Loucy (cell line): ENCODE data around the gene ARHGAP20.
A peak's percentile ranks its signal among the peaks of the same experiment; 100 is the strongest.

Experiments used
- H2AFZ ChIP-seq: fragments of 200-600 bp; sonication (generic); 2 replicates; pipeline ENCODE4 v1.6.0; 2016; ENCODE audit warnings: antibody characterized with exemption, mild to moderate bottlenecking, low read length, moderate library complexity
- H3F3A ChIP-seq: fragments of 200-600 bp; 2 replicates; pipeline ENCODE4 v1.6.0; 2016; ENCODE audit warnings: antibody characterized with exemption, low read depth, mild to moderate bottlenecking
- H3K27me3 ChIP-seq: fragments of 200-600 bp; sonication (generic); 2 replicates; pipeline ENCODE4 v1.6.1; 2014; ENCODE audit warnings: low read length, mild to moderate bottlenecking; ENCODE audit not compliant: insufficient read depth, poor library complexity, severe bottlenecking
- H3K36me3 ChIP-seq: fragments of 200-600 bp; sonication (generic); 2 replicates; pipeline ENCODE4 v1.6.1; 2016; ENCODE audit warnings: low read length; ENCODE audit not compliant: insufficient read depth
- H3K4me1 ChIP-seq: fragments of 200-600 bp; sonication (generic); 2 replicates; pipeline ENCODE4 v1.5.1; 2014; ENCODE audit warnings: low read length, mild to moderate bottlenecking; ENCODE audit not compliant: insufficient read depth, poor library complexity, severe bottlenecking
- H3K4me2 ChIP-seq: fragments of 200-600 bp; sonication (generic); 2 replicates; pipeline ENCODE4 v1.6.0; 2014; ENCODE audit warnings: antibody characterized with exemption, low read length, low read depth, mild to moderate bottlenecking; ENCODE audit not compliant: poor library complexity, severe bottlenecking
- H3K4me3 ChIP-seq: fragments of 200-600 bp; sonication (generic); 2 replicates; pipeline ENCODE4 v1.5.1; 2014; ENCODE audit warnings: low read length, mild to moderate bottlenecking, mixed read lengths; ENCODE audit not compliant: poor library complexity, severe bottlenecking
- H3K79me2 ChIP-seq: fragments of 200-600 bp; sonication (generic); 2 replicates; pipeline ENCODE4 v1.6.1; 2014; ENCODE audit warnings: low read length; ENCODE audit not compliant: insufficient read depth
- H3K9ac ChIP-seq: fragments of 200-600 bp; sonication (generic); 2 replicates; pipeline ENCODE4 v1.6.0; 2014; ENCODE audit warnings: mild to moderate bottlenecking, low read depth, low read length, moderate library complexity; ENCODE audit not compliant: poor library complexity, severe bottlenecking
- H3K9me2 ChIP-seq: fragments of 200-600 bp; sonication (generic); replicated peaks from 2 replicates; pipeline ENCODE4 v1.6.1; 2016; ENCODE audit warnings: low read depth, low read length, mixed read lengths
- H3K9me3 ChIP-seq: fragments of 200-600 bp; sonication (generic); 2 replicates; pipeline ENCODE4 v1.6.1; 2014; ENCODE audit warnings: mild to moderate bottlenecking, antibody characterized with exemption, low read length, low read depth; ENCODE audit not compliant: insufficient read depth
- H4K20me1 ChIP-seq: fragments of 200-600 bp; sonication (generic); 2 replicates; pipeline ENCODE4 v1.6.0; 2014; ENCODE audit warnings: antibody characterized with exemption, low read length, mild to moderate bottlenecking; ENCODE audit not compliant: insufficient read depth, poor library complexity, severe bottlenecking
- CTCF ChIP-seq: fragments of 200-600 bp; sonication (generic); conservative IDR thresholded peaks from 2 replicates; pipeline ENCODE4 v1.5.1; 2014; ENCODE audit warnings: mild to moderate bottlenecking, antibody characterized with exemption, low read length
- EZH2phosphoT487 ChIP-seq: fragments of 200-600 bp; IDR thresholded peaks from 2 replicates; pipeline ENCODE4 v1.6.1; 2018; ENCODE audit warnings: antibody characterized with exemption, mild to moderate bottlenecking, moderate library complexity, borderline replicate concordance

ARHGAP20 gene

GRCh38 chr11:110571081-110571720 is 141.0 kb downstream of the ARHGAP20 start:
- no peaks in the 10 kb centered on the region for H3K9me2 ChIP-seq
- no peaks in the 10 kb centered on the region for H4K20me1 ChIP-seq
- H3K27me3 ChIP-seq, result no peaks in the 10 kb centered on the region
- H2AFZ ChIP-seq, result no peak overlapping the region
- no peaks in the 10 kb centered on the region for H3K9me3 ChIP-seq
- no peak overlapping the region for H3K4me2 ChIP-seq
- peaks cover 7% of the 10 kb centered on the region for H3K4me1 ChIP-seq
- no peak overlapping the region for H3K4me3 ChIP-seq
- no peaks in the 10 kb centered on the region for H3F3A ChIP-seq
- no peaks in the 10 kb centered on the region for H3K36me3 ChIP-seq
- H3K9ac ChIP-seq, result no peak overlapping the region
- TF ChIP-seq EZH2phosphoT487 (no peak), CTCF (no peak)
- no peaks in the 10 kb centered on the region for H3K79me2 ChIP-seq

DNA sequence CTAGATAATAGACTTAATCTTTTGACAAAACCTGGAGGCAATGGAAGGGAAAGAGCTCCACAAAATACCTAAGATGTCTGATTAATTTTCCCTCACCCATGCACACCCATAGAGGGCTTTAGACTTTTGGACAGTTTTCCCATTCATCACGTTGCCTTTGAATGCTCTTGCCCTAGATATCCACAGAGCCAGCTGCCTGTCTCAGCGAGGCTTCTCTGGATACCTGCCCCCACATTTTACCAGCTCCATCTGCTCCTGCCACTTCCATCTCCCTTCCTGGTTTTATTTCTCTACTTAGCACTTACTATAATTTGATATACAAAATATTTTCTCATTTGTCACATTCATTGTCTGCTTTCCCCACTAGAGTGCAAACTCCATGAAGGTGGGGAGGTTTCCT is 145.7 kb downstream of the ARHGAP20 start:
- Histone ChIP-seq H3K4me2 (peak overlapping the region; percentile 47), H3K9me3 (no peaks in the 10 kb centered on the region), H3K4me1 (peaks cover 25% of the 10 kb centered on the region), H3K4me3 (peak overlapping the region; percentile 39), H3F3A (no peaks in the 10 kb centered on the region), H3K9me2 (no peaks in the 10 kb centered on the region), H3K27me3 (no peaks in the 10 kb centered on the region), H3K9ac (no peak overlapping the region), H3K79me2 (no peaks in the 10 kb centered on the region), H4K20me1 (no peaks in the 10 kb centered on the region), H2AFZ (no peak overlapping the region), H3K36me3 (no peaks in the 10 kb centered on the region)
- no peak for TF ChIP-seq CTCF
- no peak for TF ChIP-seq EZH2phosphoT487

DNA sequence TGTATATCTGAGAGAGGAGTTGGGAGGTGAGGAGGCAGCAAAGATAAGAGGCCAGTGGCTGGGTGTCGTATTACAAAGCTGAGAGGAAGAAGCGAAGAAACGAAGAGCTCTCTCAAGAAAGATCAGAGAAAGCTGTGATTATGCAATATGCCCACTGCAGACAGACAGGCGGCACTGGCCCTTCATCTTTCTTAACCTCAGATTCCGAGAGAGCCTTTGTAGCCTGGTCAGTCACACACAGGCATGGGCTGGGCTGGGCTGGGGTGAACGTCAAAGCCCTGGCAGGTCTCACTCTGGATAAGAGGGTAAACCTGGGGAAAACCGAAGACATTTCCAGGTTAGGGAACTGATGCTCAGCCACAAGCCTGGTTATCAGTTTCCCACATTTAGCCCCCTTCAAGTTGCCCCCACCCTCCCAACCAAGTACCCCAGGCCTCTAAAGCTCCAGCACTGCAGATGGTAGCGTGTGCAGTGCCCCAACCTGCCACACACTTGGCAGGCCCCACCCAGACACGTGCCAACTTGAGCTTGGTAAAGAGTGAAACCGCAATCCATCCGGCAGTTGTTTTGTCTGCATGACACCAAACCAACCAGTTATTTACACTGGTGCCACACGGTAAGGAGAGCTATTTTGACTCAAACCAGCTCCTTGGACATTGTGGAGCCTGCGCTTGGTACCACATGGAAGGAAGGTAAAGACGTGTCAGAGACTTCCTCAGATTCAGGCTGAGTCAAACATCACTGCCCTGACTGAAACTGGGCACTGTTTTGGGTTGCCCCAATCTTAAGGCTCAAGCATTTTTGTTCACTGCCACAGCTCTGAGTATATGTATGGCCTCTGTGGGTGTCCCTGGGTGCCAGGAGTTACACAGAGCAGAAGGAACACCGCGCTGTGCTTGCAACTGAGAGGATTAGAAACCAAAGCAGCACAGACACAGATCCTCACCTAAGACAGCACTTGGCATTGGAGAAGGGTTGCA is 146.6 kb downstream of the ARHGAP20 start:
- Histone ChIP-seq H3K4me3 (peak overlapping the region; percentile 39), H2AFZ (peak overlapping the region; percentile 35; the same call in 1 of the 2 replicates)

More for the DNA sequence above, 146.6 kb downstream of the ARHGAP20 start:
- H3K9me2 ChIP-seq, result no peaks in the 10 kb centered on the region
- no peaks in the 10 kb centered on the region for H3K36me3 ChIP-seq
- no peaks in the 10 kb centered on the region for H4K20me1 ChIP-seq
- H3K9ac ChIP-seq, result peak overlapping the region; percentile 46
- no peaks in the 10 kb centered on the region for H3K9me3 ChIP-seq
- TF ChIP-seq CTCF, result no peak
- no peak for TF ChIP-seq EZH2phosphoT487
- no peaks in the 10 kb centered on the region for H3K79me2 ChIP-seq
- no peaks in the 10 kb centered on the region for H3F3A ChIP-seq
- peak overlapping the region; percentile 47 for H3K4me2 ChIP-seq
- no peaks in the 10 kb centered on the region for H3K27me3 ChIP-seq
- peaks cover 25% of the 10 kb centered on the region for H3K4me1 ChIP-seq
